ENCODE results near the gene RYR2.
"Not testable (repeated sequence)": the region's sequence is repeated elsewhere in the genome, so short reads cannot be mapped to it uniquely, and the experiment has no call there.

The RYR2 gene

DNA sequence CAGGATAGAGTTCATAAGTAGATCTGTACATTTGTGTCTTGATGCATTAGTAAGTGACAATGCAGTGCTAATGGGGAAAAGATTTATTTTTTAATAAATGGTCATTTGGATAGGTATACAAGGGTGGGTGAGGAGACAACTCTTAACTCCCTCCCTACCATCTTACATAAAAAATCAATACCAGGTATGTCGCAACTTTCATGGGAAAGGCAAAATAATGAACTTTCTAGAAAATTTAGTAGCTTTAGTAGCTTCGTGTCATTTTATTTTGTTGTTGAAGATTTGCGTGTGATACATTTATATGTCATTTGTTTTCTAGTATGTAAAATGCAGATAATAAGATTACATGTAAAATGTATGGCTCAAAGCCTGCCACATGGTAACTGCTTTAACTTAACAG lies 310.8 kb downstream of the RYR2 start:
- Mint-ChIP-seq H3K4me1 (no peaks in the 10 kb centered on the region), H3K9me3 (no peaks in the 10 kb centered on the region), H3K4me3 (no peak overlapping the region)

DNA sequence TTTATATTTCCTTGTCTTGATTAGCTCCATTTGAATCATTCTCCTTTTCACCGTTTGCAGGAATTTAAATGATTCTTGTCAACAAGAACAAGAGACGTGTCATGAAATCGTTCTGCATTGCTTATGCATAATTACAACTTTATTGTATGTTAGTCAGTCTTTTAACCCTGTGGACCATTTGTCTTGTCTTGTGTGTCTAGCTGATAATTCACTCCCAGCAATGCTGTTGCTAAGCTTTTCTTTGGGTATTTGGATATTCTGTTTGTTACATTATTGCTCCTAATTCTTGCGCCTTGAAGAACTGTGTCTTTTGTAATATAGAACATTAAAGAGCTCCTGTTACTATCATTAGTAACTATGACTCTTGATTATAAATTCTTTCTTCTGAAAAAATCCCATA lies 311.9 kb downstream of the RYR2 start:
- Mint-ChIP-seq H3K9me3 (no peaks in the 10 kb centered on the region), H3K27me3 (ENCODE audit: low read depth, poor library complexity) (no peaks in the 10 kb centered on the region), H3K4me3 (no peak overlapping the region), H3K36me3 (ENCODE audit: low read depth) (no peaks in the 10 kb centered on the region), H3K4me1 (no peaks in the 10 kb centered on the region), H3K27ac (no peak overlapping the region)
- TF ChIP-seq, protein P1, sequence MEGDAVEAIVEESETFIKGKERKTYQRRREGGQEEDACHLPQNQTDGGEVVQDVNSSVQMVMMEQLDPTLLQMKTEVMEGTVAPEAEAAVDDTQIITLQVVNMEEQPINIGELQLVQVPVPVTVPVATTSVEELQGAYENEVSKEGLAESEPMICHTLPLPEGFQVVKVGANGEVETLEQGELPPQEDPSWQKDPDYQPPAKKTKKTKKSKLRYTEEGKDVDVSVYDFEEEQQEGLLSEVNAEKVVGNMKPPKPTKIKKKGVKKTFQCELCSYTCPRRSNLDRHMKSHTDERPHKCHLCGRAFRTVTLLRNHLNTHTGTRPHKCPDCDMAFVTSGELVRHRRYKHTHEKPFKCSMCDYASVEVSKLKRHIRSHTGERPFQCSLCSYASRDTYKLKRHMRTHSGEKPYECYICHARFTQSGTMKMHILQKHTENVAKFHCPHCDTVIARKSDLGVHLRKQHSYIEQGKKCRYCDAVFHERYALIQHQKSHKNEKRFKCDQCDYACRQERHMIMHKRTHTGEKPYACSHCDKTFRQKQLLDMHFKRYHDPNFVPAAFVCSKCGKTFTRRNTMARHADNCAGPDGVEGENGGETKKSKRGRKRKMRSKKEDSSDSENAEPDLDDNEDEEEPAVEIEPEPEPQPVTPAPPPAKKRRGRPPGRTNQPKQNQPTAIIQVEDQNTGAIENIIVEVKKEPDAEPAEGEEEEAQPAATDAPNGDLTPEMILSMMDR (IDR thresholded peaks at IDR 0.05), result no peak
- DNase-seq, result no peak

More for the DNA sequence above, 310.8 kb downstream of the RYR2 start:
- no peaks in the 10 kb centered on the region for H3K36me3 Mint-ChIP-seq (ENCODE audit: low read depth)
- TF ChIP-seq, protein P1 (IDR thresholded peaks at IDR 0.05), result no peak
- H3K27me3 Mint-ChIP-seq (ENCODE audit: low read depth, poor library complexity), result no peaks in the 10 kb centered on the region
- H3K27ac Mint-ChIP-seq, result no peak overlapping the region
- DNase-seq, result no peak

DNA sequence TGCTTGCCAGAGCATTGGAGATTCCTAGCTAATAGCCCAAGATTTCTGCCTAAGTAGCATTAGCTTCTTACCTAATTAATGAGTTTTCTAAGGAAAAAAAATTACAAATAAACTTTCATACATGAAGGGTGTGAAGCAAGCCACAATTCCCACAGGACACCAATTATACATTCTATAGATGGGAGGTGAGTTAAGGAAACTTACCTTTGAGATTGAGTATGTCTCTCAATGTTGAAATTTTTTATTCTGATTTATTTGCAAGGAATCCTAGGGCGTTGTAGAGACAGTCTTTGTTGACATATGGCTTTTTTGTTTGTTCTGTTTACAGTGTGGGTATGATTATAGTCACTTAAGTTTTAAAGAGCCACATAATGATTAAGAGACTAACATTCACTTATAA lies 313.0 kb downstream of the RYR2 start:
- no peaks in the 10 kb centered on the region for H3K27me3 Mint-ChIP-seq (ENCODE audit: low read depth, poor library complexity)
- no peak overlapping the region for H3K27ac Mint-ChIP-seq
- no peak overlapping the region for H3K4me3 Mint-ChIP-seq
- DNase-seq, result no peak
- TF ChIP-seq, protein P1 (IDR thresholded peaks at IDR 0.05), result no peak
- no peaks in the 10 kb centered on the region for H3K36me3 Mint-ChIP-seq (ENCODE audit: low read depth)
- no peaks in the 10 kb centered on the region for H3K9me3 Mint-ChIP-seq
- H3K4me1 Mint-ChIP-seq, result no peaks in the 10 kb centered on the region

DNA sequence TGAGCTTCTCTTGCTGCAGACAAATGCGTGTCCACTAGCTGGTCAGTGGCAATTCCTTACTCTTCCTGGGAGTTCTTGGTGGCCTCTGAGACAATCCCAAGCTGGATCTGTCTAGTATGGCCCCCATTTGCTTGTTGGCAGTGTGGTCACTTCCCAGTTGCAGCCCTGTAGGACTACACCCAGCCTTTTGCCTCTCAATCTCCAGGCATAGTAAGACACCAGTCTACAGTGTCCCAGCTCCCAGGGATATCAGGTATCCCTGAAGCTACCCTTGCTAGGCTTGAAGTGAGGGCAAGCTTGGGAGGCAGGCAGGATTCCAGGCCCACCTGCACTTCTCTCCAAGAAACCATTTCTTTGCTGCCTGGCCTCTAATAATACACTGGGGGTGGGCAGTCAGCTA lies 316.6 kb downstream of the RYR2 start:
- H3K36me3 Mint-ChIP-seq (ENCODE audit: low read depth), result no peaks in the 10 kb centered on the region
- no peaks in the 10 kb centered on the region for H3K9me3 Mint-ChIP-seq

DNA sequence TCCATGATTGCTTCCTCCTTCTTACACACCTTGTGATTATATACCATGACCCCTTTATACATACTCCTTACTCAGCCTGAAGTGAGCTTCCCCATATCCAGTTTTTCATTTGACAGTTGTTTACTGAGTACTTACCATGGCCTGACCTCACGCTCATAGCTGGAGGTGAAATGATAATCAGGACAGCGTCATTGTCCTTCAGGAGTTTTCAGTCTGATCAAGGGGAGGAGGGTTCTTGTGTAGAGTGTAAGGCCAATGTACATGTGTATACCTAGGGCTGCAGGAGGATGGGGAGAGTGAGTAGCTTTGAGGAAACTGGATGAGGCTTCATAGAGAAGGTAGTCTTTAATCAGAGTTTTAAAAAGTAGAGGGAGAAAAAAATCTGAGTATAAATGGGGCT lies 325.8 kb downstream of the RYR2 start:
- TF ChIP-seq, protein P1 (IDR thresholded peaks at IDR 0.05), result no peak
- Mint-ChIP-seq H3K36me3 (ENCODE audit: low read depth) (no peaks in the 10 kb centered on the region), H3K27me3 (ENCODE audit: low read depth, poor library complexity) (peaks cover 7% of the 10 kb centered on the region), H3K27ac (no peak overlapping the region), H3K4me1 (no peaks in the 10 kb centered on the region), H3K4me3 (no peak overlapping the region), H3K9me3 (no peaks in the 10 kb centered on the region)
- DNase-seq, result no peak

More for the DNA sequence above, 316.6 kb downstream of the RYR2 start:
- TF ChIP-seq, protein P1 (IDR thresholded peaks at IDR 0.05), result no peak
- no peak overlapping the region for H3K4me3 Mint-ChIP-seq
- DNase-seq, result no peak
- peaks cover 2% of the 10 kb centered on the region for H3K27me3 Mint-ChIP-seq (ENCODE audit: low read depth, poor library complexity)
- H3K27ac Mint-ChIP-seq, result no peak overlapping the region
- no peaks in the 10 kb centered on the region for H3K4me1 Mint-ChIP-seq

DNA sequence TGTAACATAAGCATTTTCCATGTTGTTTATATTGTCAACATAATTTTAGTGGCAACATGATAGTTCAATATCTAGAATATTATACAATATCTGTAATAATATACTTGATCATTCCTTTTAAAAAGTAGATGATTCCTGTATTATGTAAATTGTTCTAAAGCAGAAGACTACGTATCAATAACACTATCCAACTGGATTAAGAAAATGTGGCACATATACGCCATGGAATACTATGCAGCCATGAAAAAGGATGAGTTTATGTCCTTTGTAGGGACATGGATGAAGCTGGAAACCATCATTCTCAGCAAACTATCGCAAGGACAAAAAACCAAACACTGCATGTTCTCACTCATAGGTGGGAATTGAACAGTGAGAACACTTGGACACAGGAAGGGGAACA lies 329.5 kb downstream of the RYR2 start:
- H3K27ac Mint-ChIP-seq; H3K4me1 Mint-ChIP-seq; H3K27me3 Mint-ChIP-seq (ENCODE audit: low read depth, poor library complexity); DNase-seq; H3K4me3 Mint-ChIP-seq; H3K36me3 Mint-ChIP-seq (ENCODE audit: low read depth); H3K9me3 Mint-ChIP-seq: not testable (repeated sequence)

Measured in nephron progenitor cell (in vitro differentiated cells).